Hepatocyte (in vitro differentiated cells): ENCODE measurements around the gene UQCRQ. TPM values are rescaled to one million over a fixed set of nuclear protein-coding genes. Genes with fewer than 3 reads are reported as not detected.

Experiments
- polyA plus RNA-seq: library from polyadenylated mRNA; unstranded; fragments of >200 nt; fragmentation: Nextera tagmentation; extraction: Ambion mirVana; gene quantifications from 2 replicates; pipeline ENCODE4 v1.2.1, GENCODE V29; 2016
- small RNA-seq: library from RNA; depleted of rRNA; stranded (forward); fragments of <200 nt; gene quantifications from one replicate; pipeline ENCODE3, GENCODE V24; 2014
- total RNA-seq: library from RNA; depleted of rRNA; stranded (reverse); fragments of >200 nt; gene quantifications from 2 replicates; pipeline ENCODE4 v1.2.3, GENCODE V29; 2014

The UQCRQ gene
- total and polyA plus RNA-seq, 2 experiments from 2014 or later, result 174 to 1,138 TPM

Small RNA genes lying within 50 kb of the gene (small RNA-seq; reads per million reads assigned to genes)
- gene RNA5SP192, result not detected

Other genes starting within 250 kb of the UQCRQ start
- not detected in 2 replicates for gene IL13, start 208.5 kb upstream of the UQCRQ start, total RNA-seq
- gene IL13, start 208.5 kb upstream of the UQCRQ start, polyA plus RNA-seq, result not detected in 2 replicates
- gene IL4, start 192.7 kb upstream of the UQCRQ start, total RNA-seq, result not detected in 2 replicates
- not detected in 2 replicates for gene IL4, start 192.7 kb upstream of the UQCRQ start, polyA plus RNA-seq
- gene KIF3A, start 129.1 kb upstream of the UQCRQ start, total RNA-seq, result 7.0 and 9.2 TPM in 2 replicates
- 12.6 and 13.7 TPM in 2 replicates for gene KIF3A, start 129.1 kb upstream of the UQCRQ start, polyA plus RNA-seq
- gene CCNI2, start 119.2 kb upstream of the UQCRQ start, total RNA-seq, result 1.2 and 1.4 TPM in 2 replicates
- gene CCNI2, start 119.2 kb upstream of the UQCRQ start, polyA plus RNA-seq, result 1.8 and 4.6 TPM in 2 replicates
- gene SEPTIN8, start 89.4 kb upstream of the UQCRQ start, total RNA-seq, result 41.9 and 46.9 TPM in 2 replicates
- 17.6 and 18.7 TPM in 2 replicates for gene SEPTIN8, start 89.4 kb upstream of the UQCRQ start, polyA plus RNA-seq
- 11.4 and 14.4 TPM in 2 replicates for gene SOWAHA, start 53.3 kb upstream of the UQCRQ start, total RNA-seq
- 3.1 and 6.8 TPM in 2 replicates for gene SOWAHA, start 53.3 kb upstream of the UQCRQ start, polyA plus RNA-seq
- 8.5 and 10.0 TPM in 2 replicates for gene SHROOM1, start 36.0 kb upstream of the UQCRQ start, total RNA-seq
- 17.8 and 19.2 TPM in 2 replicates for gene SHROOM1, start 36.0 kb upstream of the UQCRQ start, polyA plus RNA-seq
- gene GDF9, start 173 bp upstream of the UQCRQ start, total RNA-seq, result 0.76 and 1.7 TPM in 2 replicates
- 2.2 and 4.1 TPM in 2 replicates for gene GDF9, start 173 bp upstream of the UQCRQ start, polyA plus RNA-seq
- 19.2 and 22.6 TPM in 2 replicates for gene LEAP2, start 7.0 kb downstream of the UQCRQ start, total RNA-seq
- gene LEAP2, start 7.0 kb downstream of the UQCRQ start, polyA plus RNA-seq, result 30.5 and 36.3 TPM in 2 replicates
- gene AFF4, start 97.0 kb downstream of the UQCRQ start, total RNA-seq, result 78.9 and 92.9 TPM in 2 replicates
- gene AFF4, start 97.0 kb downstream of the UQCRQ start, polyA plus RNA-seq, result 44.0 and 46.2 TPM in 2 replicates
- 29.1 and 33.0 TPM in 2 replicates for gene ZCCHC10, start 159.9 kb downstream of the UQCRQ start, total RNA-seq
- gene ZCCHC10, start 159.9 kb downstream of the UQCRQ start, polyA plus RNA-seq, result 29.4 and 30.7 TPM in 2 replicates
- 110 and 122 TPM in 2 replicates for gene HSPA4, start 185.4 kb downstream of the UQCRQ start, total RNA-seq
- 83.3 and 87.1 TPM in 2 replicates for gene HSPA4, start 185.4 kb downstream of the UQCRQ start, polyA plus RNA-seq